Medulla oblongata (tissue), 1 donor: ENCODE results near the gene LCN9.
"Not testable (repeated sequence)": the region's sequence is repeated elsewhere in the genome, so short reads cannot be mapped to it uniquely, and the experiment has no call there.

Source experiments
- DNase-seq: peaks from one replicate; pipeline ENCODE4 v3.0.0-alpha.2; 2015; ENCODE audit errors: extremely low spot score

Gene LCN9, protein sequence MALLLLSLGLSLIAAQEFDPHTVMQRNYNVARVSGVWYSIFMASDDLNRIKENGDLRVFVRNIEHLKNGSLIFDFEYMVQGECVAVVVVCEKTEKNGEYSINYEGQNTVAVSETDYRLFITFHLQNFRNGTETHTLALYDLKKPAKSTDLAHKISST

DNA sequence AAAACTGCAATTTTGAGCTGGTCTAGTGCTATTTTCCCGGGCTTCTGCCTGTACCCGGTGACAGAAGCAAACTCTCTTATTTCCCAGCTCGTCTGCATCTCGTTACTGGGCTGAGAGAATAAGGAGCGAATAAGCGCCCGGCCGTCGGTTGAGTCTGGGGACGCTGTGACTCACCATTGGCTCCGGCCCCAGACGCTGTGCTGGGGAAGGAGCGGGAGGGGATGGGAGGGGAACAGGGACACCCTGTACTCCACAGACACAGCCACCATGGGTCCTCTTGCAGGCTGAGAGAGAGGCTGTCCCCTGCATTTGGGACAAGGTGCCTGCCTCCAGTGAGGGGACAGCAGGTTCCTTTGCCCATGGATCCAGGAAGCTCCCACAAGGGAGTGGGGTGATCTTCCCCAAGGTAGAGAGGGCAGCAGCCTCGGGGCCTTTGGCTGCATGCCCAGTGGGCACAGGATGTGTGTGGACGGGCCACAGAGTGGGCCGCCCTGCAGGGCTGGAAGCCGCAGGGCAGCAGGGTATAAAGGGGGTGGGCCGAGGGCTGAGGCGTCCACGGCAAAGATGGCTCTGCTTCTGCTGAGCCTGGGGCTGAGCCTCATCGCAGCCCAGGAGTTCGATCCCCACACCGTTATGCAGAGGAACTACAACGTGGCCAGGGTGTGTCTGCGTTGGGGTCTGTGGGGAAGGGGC is at the start of gene LCN9:
Gene LCN9 (plus strand): TSS at position 552 of the 693 bp plus-strand sequence. CDS start 13 bp downstream, at position 565.
- no peak for DNase-seq

GRCh38 chr9:135613946-135614805 is 48.9 kb upstream of the LCN9 start:
- no peak for DNase-seq

DNA sequence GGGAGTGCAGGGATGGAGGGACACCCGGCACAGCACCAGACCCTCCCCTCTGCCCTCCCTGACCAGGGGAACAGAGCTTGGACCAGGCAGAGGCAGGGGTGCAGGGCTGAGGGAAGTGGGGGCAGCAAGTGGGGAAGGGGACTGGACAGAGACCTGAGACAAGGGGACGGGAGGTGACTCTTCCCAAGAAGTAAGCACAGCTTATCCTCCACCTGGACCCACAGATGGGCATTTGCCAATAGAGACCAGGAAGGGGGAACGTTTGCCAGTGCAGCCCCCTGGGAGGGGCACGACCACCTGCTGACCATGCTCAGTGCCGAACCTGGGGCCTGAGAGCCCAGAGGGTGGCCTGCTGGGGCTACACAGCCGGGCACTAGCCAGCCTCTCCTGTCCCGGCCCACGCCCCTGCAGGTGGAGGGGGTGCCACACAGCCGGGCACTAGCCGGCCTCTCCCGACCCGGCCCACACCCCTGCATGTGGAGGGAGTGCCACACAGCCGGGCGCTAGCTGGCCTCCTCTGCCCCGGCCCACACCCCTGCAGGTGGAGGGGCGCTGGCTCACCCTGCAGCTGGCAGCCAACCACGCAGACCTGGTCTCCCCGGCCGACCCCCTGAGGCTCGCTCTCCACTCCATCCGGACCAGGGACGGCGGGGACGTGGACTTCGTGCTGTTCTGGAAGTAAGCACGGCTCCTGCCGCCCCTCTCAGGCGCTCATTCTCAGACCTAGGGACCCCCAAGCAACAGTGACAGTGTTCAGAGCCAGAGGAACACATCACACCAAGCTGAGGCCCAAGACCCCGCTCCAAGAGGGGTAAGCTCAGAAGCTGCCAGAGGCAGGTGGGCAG is 48.1 kb upstream of the LCN9 start:
- no peak for DNase-seq

DNA sequence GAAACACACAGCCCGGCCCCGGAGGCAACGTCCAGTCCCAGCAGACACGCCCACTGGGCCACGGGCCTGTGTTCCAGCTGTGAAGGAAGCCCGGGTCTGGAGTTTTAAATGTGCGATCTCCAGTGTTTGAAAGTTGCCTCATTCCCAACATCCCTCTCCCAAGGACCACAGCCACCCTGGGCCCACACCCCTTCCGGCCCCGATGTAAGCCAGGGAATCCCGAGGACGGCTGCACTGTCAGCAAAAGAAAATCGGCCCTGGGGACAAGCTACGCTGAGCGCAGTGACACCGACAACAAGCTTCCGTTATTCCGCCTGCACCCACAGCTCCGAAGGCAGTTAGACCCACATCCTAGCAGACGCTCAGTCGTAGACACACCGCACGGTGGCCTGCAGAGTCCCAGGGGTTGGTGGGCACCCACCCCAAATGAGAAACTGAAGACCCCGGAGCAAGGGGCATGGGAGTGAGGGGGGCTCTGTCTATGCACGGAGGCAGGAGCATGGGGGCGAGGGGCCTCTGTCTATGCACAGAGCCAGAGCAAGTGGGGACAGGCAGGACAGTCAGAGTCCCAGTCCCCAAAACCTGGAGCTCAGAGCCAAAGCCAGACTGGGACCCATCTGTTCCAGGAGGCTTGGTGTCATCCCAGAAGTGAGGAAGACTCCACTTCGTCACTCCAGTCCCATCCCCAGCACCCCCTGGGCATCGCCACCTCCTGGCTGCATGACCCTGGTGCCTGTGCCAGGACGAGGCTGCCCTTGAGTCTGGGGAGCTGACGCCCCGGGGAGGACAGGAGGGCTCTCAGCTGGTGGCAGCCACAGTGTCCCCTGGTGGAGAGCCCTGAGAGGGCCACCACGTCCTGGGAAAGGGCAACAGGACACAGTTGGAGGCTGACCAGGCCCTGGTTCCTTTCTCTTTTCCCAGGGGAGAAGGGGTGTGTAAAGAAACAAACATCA is 47.2 kb upstream of the LCN9 start:
- DNase-seq: no peak

DNA sequence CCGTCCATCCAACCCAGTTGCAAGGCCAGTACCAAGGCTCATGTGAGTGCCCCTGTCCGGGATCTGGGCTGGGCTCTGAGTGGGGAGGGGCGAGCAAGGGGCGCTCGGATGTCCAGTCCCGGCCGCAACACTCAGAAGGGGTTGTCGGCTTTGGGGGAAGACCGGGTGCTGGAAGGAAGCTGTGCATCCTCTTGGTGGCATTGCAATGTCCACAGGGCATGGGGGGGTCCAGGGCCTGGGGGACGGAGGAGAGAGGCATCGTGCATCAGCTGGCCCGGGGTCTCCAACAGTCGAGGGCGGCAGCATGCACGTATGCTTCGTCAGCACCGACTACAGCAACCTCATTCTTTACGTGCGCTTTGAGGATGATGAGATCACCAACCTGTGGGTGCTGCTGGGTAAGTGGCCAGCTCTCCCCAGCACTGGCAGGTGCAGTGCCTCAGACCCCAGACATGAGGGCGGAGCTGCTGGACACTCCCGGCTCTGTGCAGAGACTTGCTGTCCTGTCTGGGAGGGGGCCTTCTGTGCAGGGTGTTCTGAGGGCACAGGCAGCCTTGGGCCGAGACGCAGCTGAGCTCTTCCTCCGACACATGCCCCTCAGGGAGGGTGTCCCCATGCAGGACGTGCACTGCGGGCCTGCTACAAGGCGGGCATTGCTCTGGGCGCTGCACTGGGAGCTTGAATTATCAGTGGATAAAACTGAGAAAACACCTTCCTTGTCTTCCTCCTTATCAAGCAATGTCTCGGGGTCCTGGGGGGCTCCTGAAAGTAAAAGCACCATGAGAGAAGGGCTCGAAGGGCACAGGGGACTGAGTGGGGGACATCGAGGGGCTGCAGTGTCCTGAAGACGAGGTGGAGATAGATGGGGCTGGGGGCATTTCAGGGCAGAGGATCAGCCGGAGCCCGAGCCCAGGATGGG is 46.2 kb upstream of the LCN9 start:
- DNase-seq: no peak

GRCh38 chr9:135617538-135617900 is 45.6 kb upstream of the LCN9 start:
- no peak for DNase-seq

DNA sequence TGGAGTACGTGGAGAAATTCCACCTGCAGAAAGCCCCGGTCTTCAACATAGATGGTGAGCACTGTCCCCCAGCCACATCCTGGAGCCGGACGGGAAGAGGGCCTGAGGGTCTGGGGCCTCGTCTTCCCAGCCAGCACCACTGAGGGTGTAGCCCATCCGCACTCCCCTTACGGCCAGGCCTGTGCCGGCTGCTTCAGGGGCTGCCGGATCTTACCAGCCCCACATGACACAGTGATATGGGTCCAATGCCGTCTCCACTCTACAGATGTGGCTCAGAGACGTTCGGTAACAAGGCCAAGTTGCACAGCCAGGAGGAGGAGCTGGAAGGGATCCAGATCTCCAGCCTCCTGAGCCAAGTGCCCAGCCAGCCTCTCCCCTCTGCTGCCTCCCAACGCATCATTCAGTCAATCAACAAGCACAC is 45.1 kb upstream of the LCN9 start:
- DNase-seq: no peak

- no peak for DNase-seq
These were observed 44.1 kb upstream of the LCN9 start for GRCh38 chr9:135618866-135619598.

- DNase-seq: no peak
These were observed 43.6 kb upstream of the LCN9 start for GRCh38 chr9:135619599-135619886.

GRCh38 chr9:135620558-135620957 is 42.6 kb upstream of the LCN9 start:
- no peak for DNase-seq

GRCh38 chr9:135622415-135623020 is 40.6 kb upstream of the LCN9 start:
- no peak for DNase-seq

- DNase-seq: no peak
These were observed 38.8 kb upstream of the LCN9 start for GRCh38 chr9:135624282-135624681.

- no peak for DNase-seq
These were observed 30.3 kb upstream of the LCN9 start for GRCh38 chr9:135632841-135633240.

DNA sequence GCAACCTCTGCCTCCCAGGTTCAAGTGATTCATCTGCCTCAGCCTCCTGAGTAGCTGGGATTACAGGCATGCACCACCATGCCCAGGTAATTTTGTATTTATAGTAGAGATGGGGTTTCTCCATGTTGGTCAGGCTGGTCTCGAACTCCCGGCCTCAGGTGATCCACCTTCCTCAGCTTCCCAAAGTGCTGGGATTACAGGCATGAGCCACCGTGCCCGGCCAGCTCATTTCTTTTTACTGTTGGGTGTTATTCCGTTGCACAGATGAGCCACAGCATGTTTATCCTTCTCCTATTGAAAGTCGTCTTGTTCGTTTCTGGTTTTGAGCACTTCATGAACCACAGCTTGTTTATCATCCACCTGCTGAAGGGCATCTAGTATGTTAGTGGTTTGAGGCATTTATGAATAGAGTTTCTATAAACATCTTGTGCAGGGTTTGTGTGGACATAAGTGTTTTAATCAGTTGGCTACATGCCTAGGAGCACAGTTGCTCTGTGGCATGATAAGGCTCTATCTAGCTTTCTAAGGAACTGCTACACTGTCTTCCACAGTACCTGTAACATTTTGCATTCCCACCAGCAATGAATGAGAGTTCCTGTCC is 26.1 kb upstream of the LCN9 start:
- DNase-seq: not testable (repeated sequence)

DNA sequence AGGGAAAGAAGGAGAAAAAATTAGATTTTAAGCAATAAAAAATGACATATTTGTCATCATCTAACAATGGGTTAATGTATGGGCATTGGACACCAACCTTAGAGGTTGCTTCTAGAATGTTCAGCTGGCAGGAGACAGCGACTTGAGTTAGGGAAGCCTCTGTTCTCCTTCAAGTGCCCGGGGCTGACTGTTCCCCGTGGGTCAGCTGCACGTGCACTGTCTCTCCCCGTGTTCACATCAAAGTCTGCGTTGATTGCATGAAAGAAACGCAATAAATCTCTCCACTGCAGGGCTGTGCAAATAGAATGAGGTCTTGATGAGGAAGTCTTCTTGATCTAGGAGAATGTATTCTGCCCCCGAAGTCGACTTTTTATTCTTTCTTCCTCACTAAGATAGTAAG is 23.9 kb upstream of the LCN9 start, which contains the start of gene GLT6D1:
Gene GLT6D1 (minus strand): TSS at position 345 of the 400 bp plus-strand sequence. CDS start 353 bp downstream, outside the sequence.
- DNase-seq: no peak

DNA sequence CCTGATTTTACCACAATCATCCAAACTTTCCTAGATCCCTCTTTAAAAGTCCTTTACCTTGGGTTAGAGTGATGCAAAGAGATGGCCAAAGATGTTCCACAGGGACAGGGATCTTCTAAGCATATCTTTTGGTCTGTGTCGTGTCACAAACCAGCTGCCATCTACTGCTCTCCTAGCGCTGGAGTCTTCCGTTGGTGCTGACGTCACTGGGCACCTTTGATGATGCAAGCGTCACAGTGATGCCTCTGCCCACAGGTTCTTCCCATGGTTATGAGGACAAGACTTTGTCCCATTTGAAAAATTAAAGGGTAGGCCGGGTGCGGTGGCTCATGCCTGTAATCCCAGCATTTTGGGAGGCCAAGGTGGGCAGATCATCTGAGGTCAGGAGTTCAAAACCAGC is 22.1 kb upstream of the LCN9 start:
- DNase-seq: no peak

GRCh38 chr9:135641745-135642144 is 21.4 kb upstream of the LCN9 start:
- no peak for DNase-seq

GRCh38 chr9:135644631-135645218 is 18.4 kb upstream of the LCN9 start:
- no peak for DNase-seq
